ENCODE data around the gene PTCH2.
A peak's percentile ranks its signal among the peaks of the same experiment; 100 is the strongest.
"Not testable (repeated sequence)": the region's sequence is repeated elsewhere in the genome, so short reads cannot be mapped to it uniquely, and the experiment has no call there.

PTCH2 gene

DNA sequence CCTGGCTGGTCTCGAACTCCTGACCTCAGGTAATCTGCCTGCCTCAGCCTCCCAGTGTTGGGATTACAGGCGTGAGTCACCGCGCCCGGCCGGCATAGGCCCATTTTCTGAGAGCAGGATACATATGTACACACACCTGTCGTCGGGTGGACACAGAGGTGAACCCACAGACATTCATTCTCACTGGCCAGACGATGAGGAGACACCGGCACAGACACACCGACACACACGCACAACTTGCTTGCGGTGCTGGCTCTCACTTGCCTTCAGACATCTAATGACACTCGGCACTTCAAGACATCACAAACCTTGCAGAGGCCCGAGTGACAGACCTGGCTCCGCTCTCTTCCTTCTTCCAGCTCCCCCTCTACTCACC, 579 bp downstream of the PTCH2 start:
- H3K79me2 ChIP-seq (ENCODE audit: control insufficient read depth, low read length), result no peaks in the 10 kb centered on the region
- peaks cover 14% of the 10 kb centered on the region; the same call in 1 of the 2 replicates for H3K27me3 ChIP-seq (ENCODE audit: control insufficient read depth, low read length)
- no peaks in the 10 kb centered on the region for H3K36me3 ChIP-seq (ENCODE audit: control insufficient read depth, low read length)
- TF ChIP-seq EZH2phosphoT487 (IDR thresholded peaks at IDR 0.05; ENCODE audit: borderline replicate concordance, low read length), result no peak
- TF ChIP-seq, protein P1, sequence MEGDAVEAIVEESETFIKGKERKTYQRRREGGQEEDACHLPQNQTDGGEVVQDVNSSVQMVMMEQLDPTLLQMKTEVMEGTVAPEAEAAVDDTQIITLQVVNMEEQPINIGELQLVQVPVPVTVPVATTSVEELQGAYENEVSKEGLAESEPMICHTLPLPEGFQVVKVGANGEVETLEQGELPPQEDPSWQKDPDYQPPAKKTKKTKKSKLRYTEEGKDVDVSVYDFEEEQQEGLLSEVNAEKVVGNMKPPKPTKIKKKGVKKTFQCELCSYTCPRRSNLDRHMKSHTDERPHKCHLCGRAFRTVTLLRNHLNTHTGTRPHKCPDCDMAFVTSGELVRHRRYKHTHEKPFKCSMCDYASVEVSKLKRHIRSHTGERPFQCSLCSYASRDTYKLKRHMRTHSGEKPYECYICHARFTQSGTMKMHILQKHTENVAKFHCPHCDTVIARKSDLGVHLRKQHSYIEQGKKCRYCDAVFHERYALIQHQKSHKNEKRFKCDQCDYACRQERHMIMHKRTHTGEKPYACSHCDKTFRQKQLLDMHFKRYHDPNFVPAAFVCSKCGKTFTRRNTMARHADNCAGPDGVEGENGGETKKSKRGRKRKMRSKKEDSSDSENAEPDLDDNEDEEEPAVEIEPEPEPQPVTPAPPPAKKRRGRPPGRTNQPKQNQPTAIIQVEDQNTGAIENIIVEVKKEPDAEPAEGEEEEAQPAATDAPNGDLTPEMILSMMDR (IDR thresholded peaks at IDR 0.05; ENCODE audit: low read depth, low read length, poor library complexity, severe bottlenecking), result no peak
- no peaks in the 10 kb centered on the region for H3K9me3 ChIP-seq (ENCODE audit: control insufficient read depth, insufficient read depth, low read length)
- H4K20me1 ChIP-seq (ENCODE audit: control insufficient read depth, insufficient read depth, low read depth, low read length), result no peaks in the 10 kb centered on the region
- H3K9me2 ChIP-seq (replicated peaks; ENCODE audit: control insufficient read depth, low read length), result no peaks in the 10 kb centered on the region
- H3K27ac ChIP-seq (ENCODE audit: low read depth, low read length), result no peak overlapping the region
- H3F3A ChIP-seq (ENCODE audit: control insufficient read depth, insufficient read depth), result peaks cover 6% of the 10 kb centered on the region; the same call in 1 of the 2 replicates
- peak overlapping the region; percentile 66 for H3K4me3 ChIP-seq (ENCODE audit: low read length)
- H3K4me2 ChIP-seq (ENCODE audit: low read length), result peak overlapping the region; percentile 77
- H3K4me1 ChIP-seq (ENCODE audit: control insufficient read depth, low read length), result peaks cover 9% of the 10 kb centered on the region

GRCh38 chr1:44839576-44839975, 3.5 kb downstream of the PTCH2 start:
- TF ChIP-seq EZH2phosphoT487 (IDR thresholded peaks at IDR 0.05; ENCODE audit: borderline replicate concordance, low read length), result no peak
- TF ChIP-seq, protein P1 (IDR thresholded peaks at IDR 0.05; ENCODE audit: low read depth, low read length, poor library complexity, severe bottlenecking), result no peak
- no peak overlapping the region for H3K27ac ChIP-seq (ENCODE audit: low read depth, low read length)

DNA sequence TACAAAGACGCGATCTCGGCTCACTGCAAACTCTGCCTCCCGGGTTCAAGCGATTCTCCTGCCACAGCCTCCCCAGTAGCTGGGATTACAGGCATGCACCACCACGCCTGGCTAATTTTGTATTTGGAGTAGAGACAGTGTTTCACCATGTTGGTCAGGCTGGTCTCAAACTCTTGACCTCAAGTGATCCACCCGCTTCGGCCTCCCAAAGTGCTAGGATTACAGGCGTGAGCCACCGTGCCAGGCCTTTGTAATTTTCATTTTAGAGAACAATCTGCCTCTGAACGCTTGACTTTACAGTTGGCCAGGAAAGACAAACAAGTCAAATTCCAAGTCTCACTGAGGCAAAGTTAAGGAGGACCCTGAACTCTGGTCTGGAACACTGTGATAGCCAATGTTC, 4.8 kb downstream of the PTCH2 start:
- H3K4me2 ChIP-seq (ENCODE audit: low read length); H3F3A ChIP-seq (ENCODE audit: control insufficient read depth, insufficient read depth); H3K36me3 ChIP-seq (ENCODE audit: control insufficient read depth, low read length); H3K4me3 ChIP-seq (ENCODE audit: low read length); H4K20me1 ChIP-seq (ENCODE audit: control insufficient read depth, insufficient read depth, low read depth, low read length); H3K79me2 ChIP-seq (ENCODE audit: control insufficient read depth, low read length); H3K9me2 ChIP-seq (replicated peaks; ENCODE audit: control insufficient read depth, low read length); H3K9me3 ChIP-seq (ENCODE audit: control insufficient read depth, insufficient read depth, low read length); H3K27ac ChIP-seq (ENCODE audit: low read depth, low read length): not testable (repeated sequence)
- peaks cover 15% of the 10 kb centered on the region for H3K4me1 ChIP-seq (ENCODE audit: control insufficient read depth, low read length)
- peaks cover 14% of the 10 kb centered on the region; the same call in 1 of the 2 replicates for H3K27me3 ChIP-seq (ENCODE audit: control insufficient read depth, low read length)

More at GRCh38 chr1:44839576-44839975, 3.5 kb downstream of the PTCH2 start:
- Histone ChIP-seq H3K9me2 (replicated peaks; ENCODE audit: control insufficient read depth, low read length) (no peaks in the 10 kb centered on the region), H3K9me3 (ENCODE audit: control insufficient read depth, insufficient read depth, low read length) (no peaks in the 10 kb centered on the region), H3K36me3 (ENCODE audit: control insufficient read depth, low read length) (no peaks in the 10 kb centered on the region), H3K4me3 (ENCODE audit: low read length) (no peak overlapping the region), H3K4me2 (ENCODE audit: low read length) (no peak overlapping the region), H4K20me1 (ENCODE audit: control insufficient read depth, insufficient read depth, low read depth, low read length) (no peaks in the 10 kb centered on the region), H3F3A (ENCODE audit: control insufficient read depth, insufficient read depth) (no peaks in the 10 kb centered on the region), H3K27me3 (ENCODE audit: control insufficient read depth, low read length) (peaks cover 14% of the 10 kb centered on the region; the same call in 1 of the 2 replicates), H3K4me1 (ENCODE audit: control insufficient read depth, low read length) (peaks cover 17% of the 10 kb centered on the region), H3K79me2 (ENCODE audit: control insufficient read depth, low read length) (no peaks in the 10 kb centered on the region)

- no peaks in the 10 kb centered on the region for H3K9me3 ChIP-seq (ENCODE audit: control insufficient read depth, insufficient read depth, low read length)
- H3F3A ChIP-seq (ENCODE audit: control insufficient read depth, insufficient read depth), result no peaks in the 10 kb centered on the region
- no peaks in the 10 kb centered on the region for H4K20me1 ChIP-seq (ENCODE audit: control insufficient read depth, insufficient read depth, low read depth, low read length)
- H3K27ac ChIP-seq (ENCODE audit: low read depth, low read length), result no peak overlapping the region
- H3K4me2 ChIP-seq (ENCODE audit: low read length), result peak overlapping the region; percentile 52
- peaks cover 8% of the 10 kb centered on the region for H3K4me1 ChIP-seq (ENCODE audit: control insufficient read depth, low read length)
- H3K9me2 ChIP-seq (replicated peaks; ENCODE audit: control insufficient read depth, low read length), result no peaks in the 10 kb centered on the region
- H3K36me3 ChIP-seq (ENCODE audit: control insufficient read depth, low read length), result no peaks in the 10 kb centered on the region
- no peak overlapping the region for H3K4me3 ChIP-seq (ENCODE audit: low read length)
- no peaks in the 10 kb centered on the region for H3K79me2 ChIP-seq (ENCODE audit: control insufficient read depth, low read length)
- no peaks in the 10 kb centered on the region for H3K27me3 ChIP-seq (ENCODE audit: control insufficient read depth, low read length)
- TF ChIP-seq, protein P1 (IDR thresholded peaks at IDR 0.05; ENCODE audit: low read depth, low read length, poor library complexity, severe bottlenecking), result peak; percentile 98
- no peak for TF ChIP-seq EZH2phosphoT487 (IDR thresholded peaks at IDR 0.05; ENCODE audit: borderline replicate concordance, low read length)
Observed at GRCh38 chr1:44835738-44836675, 7.0 kb downstream of the PTCH2 start.

Measured in DOHH2 (cell line).